Fibroblast of the conjunctiva (primary cell): ENCODE results near the gene CDC25A.
"Not testable (repeated sequence)": the region's sequence is repeated elsewhere in the genome, so short reads cannot be mapped to it uniquely, and the experiment has no call there.

Source experiments
- DNase-seq: peaks from one replicate; pipeline ENCODE4 v3.0.0-alpha.2; 2010; ENCODE audit warnings: low read depth

CDC25A gene

DNA sequence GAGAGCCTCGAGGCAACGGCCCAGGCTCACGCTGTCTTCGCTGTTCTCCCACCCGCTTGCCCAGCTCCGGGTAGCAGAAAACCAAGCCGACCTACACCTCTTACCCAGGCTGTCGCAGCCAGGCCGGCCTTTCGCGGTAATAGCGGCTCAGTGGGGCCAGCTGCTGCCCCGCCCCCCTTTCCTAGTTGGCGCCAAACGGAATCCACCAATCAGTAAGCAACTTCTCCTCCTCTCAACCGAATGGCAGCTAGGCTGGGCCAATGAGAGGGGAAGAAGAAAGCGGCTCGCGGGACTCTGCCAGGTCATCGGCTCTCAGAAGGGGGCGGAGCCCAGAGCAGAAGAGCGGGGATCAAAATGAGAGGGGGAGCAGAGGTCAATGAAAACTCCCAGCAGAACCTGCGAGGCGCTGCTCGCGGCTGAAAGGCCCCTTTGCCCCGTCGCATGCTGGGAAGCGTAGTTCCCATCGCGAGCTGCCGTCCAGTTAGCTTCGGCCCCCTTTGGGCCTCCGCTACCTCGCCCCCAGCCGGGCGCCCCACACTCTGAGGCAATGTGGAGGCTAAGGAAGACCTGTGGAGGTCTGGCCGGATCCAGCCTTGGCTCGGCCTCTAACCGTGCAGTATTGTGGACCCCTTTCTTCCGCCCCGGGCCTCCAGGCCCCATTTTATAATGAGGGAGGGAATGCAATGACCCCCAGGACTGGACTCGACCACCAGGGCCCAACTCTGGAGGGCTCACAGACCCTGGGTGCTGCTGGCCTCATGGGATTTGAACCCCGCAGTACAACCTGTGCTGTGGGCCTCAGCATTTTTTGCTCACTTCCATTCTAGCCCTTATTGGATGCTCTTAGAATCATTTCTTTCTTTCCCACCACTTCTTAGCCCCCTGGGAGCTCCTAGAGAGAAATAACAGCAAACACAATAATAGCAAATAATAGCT, at the start of gene CDC25A:
CDC25A (minus strand) TSS at position 152 of the 936 bp plus-strand sequence. CDS start 470 bp downstream, outside the sequence.
- peak; percentile 98 for DNase-seq

DNA sequence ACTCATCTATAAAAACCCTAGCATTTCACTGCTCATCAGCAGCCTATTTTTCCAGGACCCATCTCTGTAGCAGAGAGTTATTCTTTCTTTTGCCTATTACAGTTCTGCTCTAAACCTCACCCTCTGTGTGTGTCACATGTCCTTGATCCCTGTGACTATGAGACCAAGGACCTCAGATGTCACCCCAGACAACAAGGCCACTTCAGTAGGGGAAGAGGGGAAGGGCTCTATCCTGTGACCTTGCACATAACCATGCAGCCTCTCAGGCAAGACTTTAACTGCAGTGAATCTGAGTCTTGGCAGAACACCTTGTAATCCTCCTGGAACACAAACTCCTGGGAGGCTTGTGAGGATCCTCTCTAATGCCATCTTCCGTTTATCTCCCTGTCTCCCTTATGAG, 48.3 kb upstream of the CDC25A start:
- DNase-seq = no peak

DNA sequence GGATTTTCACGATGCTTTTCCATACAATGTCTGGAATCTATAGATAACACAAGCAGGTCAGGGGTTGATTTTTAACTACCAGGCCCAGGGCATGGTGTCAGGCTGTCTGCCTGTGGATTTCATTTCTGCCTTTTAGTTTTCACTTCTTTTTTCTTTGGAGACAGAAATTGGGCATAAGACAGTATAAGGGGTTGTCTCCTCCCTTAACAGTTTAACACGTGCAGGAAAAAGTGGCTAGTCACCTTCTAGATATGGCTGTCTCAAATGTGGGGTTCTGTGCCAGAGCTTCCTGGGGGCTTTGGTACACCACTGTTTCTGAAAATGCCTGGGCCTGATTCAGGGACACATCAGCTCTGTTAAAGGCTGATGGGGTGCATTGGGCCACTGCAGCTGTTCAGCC, 45.3 kb upstream of the CDC25A start:
- DNase-seq = no peak

DNA sequence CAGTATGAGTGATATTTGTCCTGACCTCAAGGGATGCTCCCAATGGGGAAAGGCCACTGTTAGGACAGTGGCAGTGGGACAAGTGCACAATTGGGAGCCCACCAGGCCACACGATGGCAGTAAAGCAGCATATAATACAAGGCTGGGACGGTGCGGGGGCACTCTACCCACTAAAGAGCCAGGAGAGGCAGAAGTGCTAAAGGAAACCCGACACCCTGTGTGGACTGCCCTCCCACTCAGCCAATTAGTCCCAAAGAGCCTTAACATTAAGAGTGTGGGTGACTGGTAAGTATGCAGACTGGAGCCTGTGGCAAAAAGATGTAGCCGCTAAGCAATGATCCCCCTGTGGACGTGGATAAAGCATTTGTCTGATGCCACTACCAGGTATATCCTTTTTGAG, 44.5 kb upstream of the CDC25A start:
- DNase-seq = no peak

DNA sequence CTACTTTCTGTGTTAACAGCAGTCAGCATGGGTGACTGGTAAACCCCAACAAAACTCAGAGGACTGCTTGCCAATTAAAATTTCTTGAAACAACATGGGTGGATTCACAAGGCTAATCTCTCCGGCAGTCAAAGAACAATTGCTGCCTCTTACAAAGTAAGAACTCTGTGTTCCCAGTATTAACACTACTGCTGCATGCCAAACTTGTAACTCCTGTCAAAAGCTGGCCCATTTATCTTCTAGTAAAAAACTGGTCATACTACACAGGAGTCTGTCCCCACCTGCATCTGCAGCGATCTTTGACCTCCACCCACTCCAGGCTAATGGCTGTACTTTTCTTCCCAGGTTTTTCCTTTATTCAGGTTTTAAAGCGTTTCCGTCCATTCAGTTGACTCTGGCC, 44.0 kb upstream of the CDC25A start:
- DNase-seq = no peak

DNA sequence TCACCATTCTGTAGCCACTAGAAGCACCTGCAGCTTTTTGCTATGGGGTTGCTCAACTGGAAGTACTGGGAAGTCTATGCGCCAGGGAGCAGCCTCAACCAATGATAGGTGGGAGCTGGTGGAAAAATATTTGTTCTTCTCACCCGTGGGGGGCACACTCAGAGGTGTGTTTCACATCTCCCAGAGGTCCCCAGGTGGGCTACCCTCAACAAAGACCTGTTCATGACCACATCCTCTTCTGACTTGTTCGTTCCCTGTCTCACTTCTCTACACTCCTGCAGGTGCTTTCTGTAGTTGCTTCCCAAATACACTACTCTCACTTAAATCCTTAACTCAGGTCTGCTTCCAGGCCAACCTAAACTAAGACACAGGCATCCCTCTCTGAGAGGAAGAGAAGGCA, 38.7 kb upstream of the CDC25A start:
- DNase-seq = no peak

DNA sequence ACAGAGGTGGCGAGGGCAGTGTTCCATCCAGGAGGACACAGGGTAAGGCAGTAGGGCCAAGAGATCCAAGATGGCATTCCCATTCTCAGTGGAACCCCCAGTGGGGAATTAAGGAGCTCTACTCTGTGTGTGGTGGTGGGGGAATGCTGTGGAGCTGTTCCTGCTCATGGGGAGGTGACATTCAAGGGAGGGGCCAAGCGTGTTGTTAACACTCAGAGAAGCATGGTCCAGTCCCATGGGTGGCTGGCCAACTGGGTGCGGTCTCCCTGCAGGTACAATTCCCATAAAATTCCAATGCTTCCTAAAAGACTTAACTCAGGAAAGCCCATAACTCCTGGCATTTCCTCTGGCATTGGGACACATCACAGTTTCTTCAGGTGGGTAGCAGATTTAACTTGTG, 37.4 kb upstream of the CDC25A start:
- no peak for DNase-seq

DNA sequence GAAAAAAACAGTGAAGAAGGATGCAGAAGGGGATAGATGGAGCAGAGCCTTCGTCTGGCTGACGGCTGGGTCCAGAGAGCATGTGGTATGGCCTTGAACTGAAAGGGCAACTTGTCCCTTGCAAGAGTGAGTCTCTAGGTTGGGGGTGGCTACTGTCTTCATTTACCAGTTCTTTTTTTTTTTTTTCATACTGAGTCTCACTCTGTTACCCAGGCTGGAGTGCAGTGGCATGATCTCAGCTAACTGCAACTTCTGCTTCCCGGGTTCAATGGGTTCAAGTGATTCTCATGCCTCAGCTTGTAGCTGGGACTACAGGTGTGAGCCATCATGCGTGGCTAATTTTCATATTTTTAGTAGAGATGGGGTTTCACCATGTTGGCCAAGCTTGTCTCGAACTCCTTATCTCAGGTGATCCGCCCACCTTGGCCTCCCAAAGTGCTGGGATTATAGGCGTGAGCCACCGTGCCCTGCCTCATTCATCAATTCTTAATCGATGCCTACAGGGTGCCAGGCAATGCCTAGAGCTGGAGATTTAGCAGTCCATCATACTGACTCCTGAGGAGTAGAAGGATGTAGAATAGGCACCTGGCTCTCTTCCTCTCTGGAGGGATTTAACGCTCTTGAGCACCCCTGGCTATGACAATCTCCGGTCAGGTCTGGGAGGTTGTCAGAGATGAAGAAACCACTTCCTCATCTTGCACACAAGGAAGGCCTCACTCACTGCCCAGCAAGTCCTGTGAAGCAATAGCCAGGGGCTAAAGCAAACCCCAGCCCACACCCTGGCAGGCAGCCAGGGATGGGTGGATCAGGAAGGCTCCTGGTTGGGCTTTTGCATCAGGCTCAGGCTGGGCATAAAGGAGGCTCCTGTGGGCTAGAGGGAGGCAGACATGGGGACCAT, 34.6 kb upstream of the CDC25A start, which contains the start of gene CAMP:
CAMP (plus strand) TSS at position 880 of the 898 bp plus-strand sequence; CDS start at position 897, 17 bp downstream.
- DNase-seq = peak; percentile 43

DNA sequence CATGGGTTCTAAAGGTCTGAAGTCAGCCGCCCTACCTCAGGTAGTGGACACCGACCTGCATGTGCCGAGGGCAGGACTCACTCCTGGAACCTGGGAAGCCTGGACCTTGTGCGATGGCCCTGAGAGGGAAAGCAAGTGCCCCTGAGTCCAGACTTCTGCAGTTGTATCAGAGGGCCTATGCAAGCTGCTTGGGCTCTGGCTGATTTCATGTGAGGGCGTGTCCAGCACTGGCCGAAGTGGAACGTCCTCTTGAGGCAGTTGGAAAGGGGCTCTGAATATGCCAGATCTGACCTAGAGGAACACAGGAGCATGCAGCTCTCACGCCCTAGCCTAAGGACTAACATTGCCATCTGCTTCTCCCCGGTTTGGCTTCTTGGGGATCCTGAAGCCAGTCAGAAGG, 32.5 kb upstream of the CDC25A start:
- DNase-seq = no peak

DNA sequence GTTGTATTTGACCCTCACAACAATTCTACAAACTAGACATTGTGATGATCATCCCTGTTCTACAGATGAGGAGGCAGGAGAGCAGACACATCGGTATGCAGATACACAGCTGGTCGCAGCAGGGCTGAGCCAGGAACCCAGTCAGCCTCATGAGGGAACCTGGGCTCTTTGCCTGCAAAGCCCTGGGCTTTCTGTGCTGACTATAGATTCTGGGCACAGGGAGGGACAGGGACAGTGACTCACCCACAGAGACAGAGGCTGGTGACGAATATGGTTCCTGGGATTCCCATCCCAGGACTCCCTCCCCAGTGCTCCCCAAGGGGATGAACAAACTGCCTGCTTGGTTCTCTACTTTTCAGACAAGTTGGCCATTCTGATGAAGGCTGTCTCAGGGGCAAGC, 31.3 kb upstream of the CDC25A start:
- no peak for DNase-seq

DNA sequence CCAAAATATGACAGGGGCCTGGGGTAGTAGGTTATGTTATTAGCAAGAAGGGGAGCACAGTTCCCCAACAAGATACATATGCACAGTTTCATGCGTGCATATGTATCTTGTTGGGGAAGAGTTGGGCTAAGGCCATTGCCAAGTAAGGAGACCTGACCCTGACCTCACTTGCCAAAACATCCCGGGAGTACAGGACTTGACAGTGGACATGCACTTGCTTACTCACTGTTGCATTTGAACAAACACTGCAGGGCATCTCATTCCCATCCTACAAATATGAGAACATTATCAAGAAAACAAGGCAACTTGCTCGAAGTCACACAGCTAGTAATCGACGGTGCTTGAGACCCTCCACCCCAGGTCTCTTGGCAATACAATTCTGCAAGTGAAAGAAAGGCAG, 30.3 kb upstream of the CDC25A start:
- no peak for DNase-seq

DNA sequence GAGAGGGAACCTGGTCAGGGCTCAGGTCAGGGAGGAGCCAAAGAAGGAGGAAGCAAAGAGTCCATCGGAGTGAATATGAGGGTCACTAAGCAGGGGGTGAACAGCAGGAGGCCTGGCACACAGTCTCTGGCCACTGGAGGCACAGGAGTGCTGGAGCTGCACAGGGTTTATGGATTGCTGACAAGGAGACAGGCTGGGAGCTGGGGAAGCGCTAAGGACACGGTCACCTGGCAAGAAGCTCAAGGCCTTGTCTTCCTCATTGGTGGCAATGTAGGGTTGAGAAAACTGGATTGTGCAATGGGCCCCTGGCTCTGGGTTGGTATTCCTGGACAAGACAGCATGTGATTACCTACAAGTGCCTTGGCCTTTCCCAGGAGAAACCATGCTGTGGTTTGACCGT, 29.2 kb upstream of the CDC25A start:
- DNase-seq = no peak

DNA sequence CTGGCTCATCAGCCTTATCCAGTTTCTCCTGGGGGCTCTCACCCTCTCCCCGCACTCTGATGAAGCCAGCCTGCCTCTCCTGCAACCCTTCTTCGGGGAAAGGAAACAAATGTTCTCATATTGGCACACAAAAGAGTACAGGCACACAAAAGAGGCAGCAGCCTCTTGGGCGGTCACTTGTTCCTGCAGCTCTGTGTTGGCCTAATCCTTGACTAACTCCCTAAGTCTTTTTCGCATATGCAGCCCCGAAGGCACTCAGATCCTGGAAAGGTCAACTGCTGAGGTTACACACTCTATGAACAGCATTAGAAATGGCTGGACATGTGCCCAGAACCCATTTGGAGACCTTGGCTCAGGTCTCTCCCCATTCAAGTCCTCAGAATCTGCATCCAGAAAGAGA, 27.7 kb upstream of the CDC25A start:
- DNase-seq = no peak

DNA sequence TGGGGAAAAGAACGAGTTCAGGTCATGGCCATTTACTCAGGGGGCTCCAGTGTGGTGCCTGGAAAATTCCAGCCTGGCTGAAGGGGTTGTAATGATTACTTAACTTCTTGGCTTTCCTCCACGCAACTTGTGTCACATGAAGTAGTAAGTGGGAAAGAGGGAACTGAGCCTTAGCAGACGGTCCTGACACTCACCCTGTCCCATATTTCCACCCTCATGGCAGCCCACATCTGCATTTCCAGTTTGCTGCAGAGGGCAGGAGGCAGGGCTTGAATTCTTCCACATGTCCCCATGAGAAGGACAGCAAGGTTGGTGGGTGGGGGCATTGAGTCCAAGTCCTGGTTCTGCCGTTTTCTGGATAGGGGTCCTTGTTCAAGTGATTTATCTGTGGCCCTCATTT, 27.2 kb upstream of the CDC25A start:
- no peak for DNase-seq

DNA sequence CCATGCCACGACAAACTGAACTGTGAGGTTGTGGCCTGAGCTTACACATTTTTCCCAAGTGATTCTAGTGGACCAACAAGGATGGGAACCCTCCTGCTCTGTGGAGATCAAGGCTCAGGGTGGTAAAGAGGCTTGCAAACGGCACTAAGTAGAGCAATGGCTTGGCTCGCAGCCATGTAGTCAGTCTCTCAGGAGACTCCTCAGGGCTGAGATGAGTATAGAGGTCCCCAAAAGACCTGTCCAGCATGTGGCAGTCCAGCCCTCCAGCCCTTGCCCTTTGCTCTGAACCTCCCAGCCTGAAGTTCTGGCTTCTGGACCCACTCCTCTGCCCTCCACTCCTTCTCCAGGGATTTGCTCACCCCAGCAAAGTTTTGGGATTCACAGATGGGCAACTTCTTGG, 26.8 kb upstream of the CDC25A start:
- no peak for DNase-seq

DNA sequence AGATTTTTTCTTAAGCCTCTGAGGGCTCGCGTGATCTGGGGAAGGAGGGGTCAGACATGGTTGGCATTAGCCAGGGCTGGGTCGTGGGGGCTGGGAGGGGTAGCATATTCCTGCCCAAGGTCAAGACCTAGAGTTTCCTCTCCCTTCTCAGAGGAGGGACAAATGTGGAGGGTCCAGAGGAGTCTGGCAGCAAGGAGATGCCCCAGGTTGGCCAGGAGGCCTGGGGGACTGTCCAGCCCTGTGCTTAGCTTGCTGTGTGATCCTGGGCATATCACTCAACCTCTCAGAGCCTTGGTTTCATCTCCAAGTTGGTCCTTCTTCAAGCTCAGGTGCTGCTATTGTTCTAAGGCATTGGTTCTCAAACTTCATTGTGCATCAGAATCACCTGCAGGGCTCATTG, 26.0 kb upstream of the CDC25A start:
- no peak for DNase-seq

DNA sequence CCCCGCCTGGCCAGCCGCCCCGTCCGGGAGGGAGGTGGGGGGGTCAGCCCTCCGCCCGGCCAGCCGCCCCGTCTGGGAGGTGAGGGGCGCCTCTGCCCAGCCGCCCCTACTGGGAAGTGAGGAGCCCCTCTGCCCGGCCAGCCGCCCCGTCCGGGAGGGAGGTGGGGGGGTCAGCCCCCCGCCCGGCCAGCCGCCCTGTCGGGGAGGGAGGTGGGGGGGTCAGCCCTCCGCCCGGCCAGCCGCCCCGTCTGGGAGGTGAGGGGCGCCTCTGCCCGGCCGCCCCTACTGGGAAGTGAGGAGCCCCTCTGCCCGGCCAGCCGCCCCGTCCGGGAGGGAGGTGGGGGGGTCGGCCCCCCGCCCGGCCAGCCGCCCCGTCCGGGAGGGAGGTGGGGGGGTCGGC, 23.6 kb upstream of the CDC25A start:
- not testable (repeated sequence) for DNase-seq

DNA sequence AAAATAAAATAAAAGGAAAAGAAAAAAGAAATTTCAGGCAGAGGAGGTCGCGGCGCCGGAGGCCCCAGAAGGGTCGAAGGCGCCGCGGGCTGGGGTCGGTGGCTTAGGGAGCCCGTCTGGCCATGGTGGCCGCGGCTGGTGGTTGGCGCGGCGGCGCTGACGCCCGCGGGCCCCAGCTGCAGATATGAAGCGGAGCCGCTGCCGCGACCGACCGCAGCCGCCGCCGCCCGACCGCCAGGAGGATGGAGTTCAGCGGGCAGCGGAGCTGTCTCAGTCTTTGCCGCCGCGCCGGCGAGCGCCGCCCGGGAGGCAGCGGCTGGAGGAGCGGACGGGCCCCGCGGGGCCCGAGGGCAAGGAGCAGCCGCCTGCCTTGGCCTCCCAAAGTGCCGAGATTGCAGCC, 22.3 kb upstream of the CDC25A start:
- DNase-seq = not testable (repeated sequence)

DNA sequence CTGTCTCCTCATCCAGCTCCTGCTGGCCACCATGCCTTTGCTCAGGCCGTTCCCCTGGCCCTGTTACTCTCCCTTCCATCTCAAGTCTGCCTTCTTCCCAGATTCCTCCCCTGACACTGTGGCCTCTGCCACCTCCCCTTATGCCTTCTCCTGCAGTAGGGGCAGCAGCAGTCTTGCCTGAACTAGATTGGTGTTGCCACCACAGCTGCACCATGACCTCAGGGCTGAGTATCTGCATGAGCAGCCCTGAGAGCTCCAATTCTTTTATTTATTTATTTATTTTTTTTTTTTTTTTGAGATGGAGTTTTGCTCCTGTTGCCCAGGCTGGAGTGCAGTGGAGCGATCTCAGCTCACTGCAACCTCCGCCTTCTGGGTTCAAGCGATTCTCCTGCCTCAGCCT, 21.2 kb upstream of the CDC25A start:
- no peak for DNase-seq

DNA sequence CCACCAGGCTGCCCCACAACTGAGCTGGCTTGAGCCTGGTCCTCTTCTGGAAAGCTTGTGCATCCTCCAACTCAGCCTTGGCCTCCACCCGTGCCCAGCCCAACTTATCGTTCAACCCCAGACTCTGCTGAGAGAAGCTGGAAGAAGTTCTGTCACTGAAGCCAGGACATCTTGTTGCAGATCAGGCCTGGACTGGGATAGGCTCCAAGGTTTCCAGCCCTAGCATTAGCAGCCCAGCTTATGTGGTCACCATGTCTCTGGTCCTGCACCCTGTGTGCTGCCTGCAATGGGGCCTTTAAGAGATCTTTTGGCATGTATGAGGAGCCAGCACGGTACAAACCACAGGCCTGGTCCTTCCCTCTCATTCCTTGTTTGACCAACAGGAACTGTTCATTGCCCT, 19.9 kb upstream of the CDC25A start:
- no peak for DNase-seq

DNA sequence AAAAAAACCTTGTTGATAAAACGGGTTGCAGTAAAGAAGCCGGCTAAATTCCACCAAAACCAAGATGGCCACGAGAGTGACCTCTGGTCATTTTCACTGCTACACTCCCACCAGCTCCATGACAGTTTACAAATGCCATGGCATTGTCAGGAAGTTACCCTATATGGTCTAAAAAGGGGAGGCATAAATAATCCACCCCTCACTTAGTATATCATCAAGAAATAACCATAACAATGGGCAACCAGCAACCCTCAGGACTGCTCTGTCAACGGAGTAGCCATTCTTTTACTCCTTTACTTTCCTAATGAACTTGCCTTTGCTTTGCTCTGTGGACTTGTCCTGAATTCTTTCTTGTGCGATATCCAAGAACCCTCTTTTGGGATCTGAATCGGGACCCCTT, 14.4 kb upstream of the CDC25A start:
- DNase-seq = no peak

DNA sequence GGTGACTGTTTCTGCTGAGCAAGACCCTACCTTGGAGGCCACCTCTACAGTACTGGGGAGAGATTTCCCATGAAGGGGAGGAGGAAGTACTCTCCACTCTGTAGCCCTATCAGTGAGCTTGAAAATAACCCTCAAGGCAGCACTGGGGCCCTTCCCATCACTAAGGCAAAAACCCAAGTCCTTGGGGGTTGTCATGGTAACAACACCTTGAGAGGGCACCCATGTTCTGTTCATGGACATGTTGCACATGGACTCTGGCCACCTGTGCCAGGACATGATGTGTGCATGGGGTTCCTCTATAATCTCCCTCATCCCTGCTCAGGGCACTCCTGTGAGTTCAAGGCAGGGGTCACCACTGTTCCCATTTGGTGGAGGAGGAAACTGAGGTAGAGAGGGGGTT, 10.9 kb upstream of the CDC25A start:
- DNase-seq = no peak

DNA sequence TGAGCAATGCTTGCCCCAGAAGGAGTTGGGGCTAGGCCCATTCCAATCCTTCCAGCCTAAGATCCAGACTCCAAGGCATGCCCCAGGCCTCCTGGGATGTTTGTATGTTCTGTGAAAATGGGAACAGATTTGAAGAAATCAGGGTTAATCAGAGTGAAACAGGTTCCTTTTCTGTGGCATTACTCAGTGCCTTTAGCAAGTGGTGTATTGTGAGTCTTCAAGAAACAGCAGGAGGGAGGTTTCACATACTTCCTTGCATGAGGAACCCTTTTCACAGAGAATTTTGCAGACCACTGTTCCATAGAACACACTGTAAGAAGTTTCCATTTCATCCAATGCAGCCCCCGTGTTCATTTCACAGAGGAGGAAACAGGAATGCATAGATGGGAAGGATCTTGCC, 8.4 kb upstream of the CDC25A start:
- no peak for DNase-seq
